ENCODE data around the gene TENM4. TPM values are rescaled to one million over a fixed set of nuclear protein-coding genes. Genes with fewer than 3 reads are reported as not detected.

Gene TENM4
- total and polyA plus RNA-seq, 2 experiments from 2014 or later: 19.0 to 105 TPM

DNA sequence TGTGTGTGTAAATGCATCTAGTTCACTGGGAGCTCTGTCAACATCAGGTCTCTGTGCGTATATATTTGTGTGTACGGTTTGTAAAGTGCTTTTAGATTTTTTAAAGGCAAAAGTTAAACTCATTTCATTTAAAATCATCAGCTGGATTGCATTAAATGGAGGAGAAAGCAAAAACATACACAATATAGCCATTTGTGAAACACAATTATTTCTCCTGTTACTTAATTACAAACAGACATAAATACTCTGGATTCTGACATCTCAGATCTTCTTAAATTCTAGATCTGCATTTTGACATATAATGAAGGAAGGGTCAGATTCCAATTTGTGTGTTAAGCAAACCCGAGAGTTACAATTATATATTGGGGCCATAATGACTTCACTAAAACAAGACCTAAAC lies 590.8 kb downstream of the TENM4 start:
- DNase-seq (ENCODE audit: low read depth in 1 of 2, low spot score in 1 of 2): no peak
- H3K4me3 ChIP-seq: no peak overlapping the region
- H3K27me3 ChIP-seq: no peaks in the 10 kb centered on the region
- H3K4me1 ChIP-seq (ENCODE audit: low read depth): peaks cover 12% of the 10 kb centered on the region
- no peak overlapping the region for H3K27ac ChIP-seq
- no peaks in the 10 kb centered on the region for H3K9me3 ChIP-seq (ENCODE audit: low read depth)
- H3K36me3 ChIP-seq: no peaks in the 10 kb centered on the region
- TF ChIP-seq, protein P1, sequence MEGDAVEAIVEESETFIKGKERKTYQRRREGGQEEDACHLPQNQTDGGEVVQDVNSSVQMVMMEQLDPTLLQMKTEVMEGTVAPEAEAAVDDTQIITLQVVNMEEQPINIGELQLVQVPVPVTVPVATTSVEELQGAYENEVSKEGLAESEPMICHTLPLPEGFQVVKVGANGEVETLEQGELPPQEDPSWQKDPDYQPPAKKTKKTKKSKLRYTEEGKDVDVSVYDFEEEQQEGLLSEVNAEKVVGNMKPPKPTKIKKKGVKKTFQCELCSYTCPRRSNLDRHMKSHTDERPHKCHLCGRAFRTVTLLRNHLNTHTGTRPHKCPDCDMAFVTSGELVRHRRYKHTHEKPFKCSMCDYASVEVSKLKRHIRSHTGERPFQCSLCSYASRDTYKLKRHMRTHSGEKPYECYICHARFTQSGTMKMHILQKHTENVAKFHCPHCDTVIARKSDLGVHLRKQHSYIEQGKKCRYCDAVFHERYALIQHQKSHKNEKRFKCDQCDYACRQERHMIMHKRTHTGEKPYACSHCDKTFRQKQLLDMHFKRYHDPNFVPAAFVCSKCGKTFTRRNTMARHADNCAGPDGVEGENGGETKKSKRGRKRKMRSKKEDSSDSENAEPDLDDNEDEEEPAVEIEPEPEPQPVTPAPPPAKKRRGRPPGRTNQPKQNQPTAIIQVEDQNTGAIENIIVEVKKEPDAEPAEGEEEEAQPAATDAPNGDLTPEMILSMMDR (IDR thresholded peaks at IDR 0.05; ENCODE audit: low read depth, low read length): no peak

DNA sequence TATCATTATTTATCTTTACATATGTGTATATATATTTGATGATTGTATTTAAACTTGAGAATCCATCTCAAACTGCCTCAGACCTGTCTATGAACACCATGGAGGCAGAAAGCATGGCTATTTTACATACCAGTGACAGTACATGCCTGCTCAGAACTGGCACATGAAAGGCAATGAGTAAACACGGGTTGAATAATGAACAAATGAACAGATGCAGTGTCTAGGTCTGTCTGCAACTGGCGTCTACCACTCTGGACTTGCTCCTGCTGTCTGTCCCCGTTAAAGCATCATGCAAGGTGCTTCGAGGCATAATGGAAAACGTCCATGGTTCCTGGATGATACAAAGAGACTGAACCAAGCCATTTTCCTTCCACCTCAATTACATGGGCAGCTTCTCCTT lies 594.6 kb downstream of the TENM4 start:
- H3K4me1 ChIP-seq (ENCODE audit: low read depth): peaks cover 7% of the 10 kb centered on the region
- TF ChIP-seq, protein P1 (IDR thresholded peaks at IDR 0.05; ENCODE audit: low read depth, low read length): no peak
- H3K27me3 ChIP-seq: no peaks in the 10 kb centered on the region
- no peak for DNase-seq (ENCODE audit: low read depth in 1 of 2, low spot score in 1 of 2)
- H3K9me3 ChIP-seq (ENCODE audit: low read depth): no peaks in the 10 kb centered on the region
- no peaks in the 10 kb centered on the region for H3K36me3 ChIP-seq
- H3K4me3 ChIP-seq: no peak overlapping the region
- no peak overlapping the region for H3K27ac ChIP-seq

DNA sequence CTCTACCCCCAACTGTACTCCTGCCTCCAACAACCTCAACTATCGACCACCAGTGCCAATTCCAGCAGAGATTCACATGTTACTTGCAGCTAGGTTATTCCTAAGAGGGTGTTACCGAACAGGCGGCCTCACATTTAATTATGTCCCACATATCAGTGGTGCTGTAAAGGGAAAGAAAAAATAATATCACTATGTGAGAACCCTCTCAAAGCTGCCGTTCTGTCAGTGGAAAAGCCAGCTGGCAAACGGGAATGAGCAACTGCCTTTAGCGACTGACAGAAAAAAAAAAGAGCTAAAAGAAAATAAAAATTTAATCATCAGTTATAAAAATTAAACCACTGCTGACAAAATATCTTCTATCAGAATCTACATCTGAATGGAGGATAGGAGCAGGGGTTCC lies 595.3 kb downstream of the TENM4 start:
- Histone ChIP-seq H3K9me3 (ENCODE audit: low read depth) (no peaks in the 10 kb centered on the region), H3K27me3 (no peaks in the 10 kb centered on the region), H3K36me3 (no peaks in the 10 kb centered on the region), H3K27ac (no peak overlapping the region), H3K4me3 (no peak overlapping the region), H3K4me1 (ENCODE audit: low read depth) (peaks cover 7% of the 10 kb centered on the region)
- TF ChIP-seq, protein P1 (IDR thresholded peaks at IDR 0.05; ENCODE audit: low read depth, low read length): no peak
- no peak for DNase-seq (ENCODE audit: low read depth in 1 of 2, low spot score in 1 of 2)

DNA sequence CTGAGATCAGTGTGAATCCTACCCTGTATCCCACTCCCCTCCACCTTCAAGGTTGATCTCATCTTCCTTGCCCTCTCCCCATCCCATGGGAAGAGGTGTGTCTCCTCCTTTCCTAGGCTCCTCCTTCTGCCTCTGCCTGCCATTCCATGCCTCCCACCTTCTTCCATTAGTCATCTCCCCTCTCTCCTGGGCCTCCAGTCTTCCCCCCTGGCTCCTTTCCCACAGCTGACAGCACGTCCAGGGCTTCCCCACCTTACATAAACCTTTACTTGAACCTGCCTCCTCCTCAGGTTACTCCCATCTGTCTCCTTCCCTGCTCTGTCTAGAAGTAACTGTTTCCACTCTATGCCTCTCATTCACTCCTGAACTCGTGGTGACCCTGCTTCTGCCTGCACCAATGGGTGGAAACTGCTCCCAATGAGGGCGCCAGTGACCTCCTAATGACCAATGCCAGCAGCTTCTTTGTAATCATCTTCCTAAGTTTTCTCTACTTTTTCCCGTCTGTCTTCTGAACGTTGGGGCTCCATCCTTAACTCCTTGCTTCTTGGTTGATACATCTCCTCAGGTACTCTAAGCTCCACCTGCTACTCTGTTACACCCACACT lies 599.3 kb downstream of the TENM4 start:
- TF ChIP-seq, protein P1 (IDR thresholded peaks at IDR 0.05; ENCODE audit: low read depth, low read length): no peak
- Histone ChIP-seq H3K27me3 (no peaks in the 10 kb centered on the region), H3K27ac (no peak overlapping the region), H3K36me3 (no peaks in the 10 kb centered on the region), H3K9me3 (ENCODE audit: low read depth) (no peaks in the 10 kb centered on the region), H3K4me1 (ENCODE audit: low read depth) (peaks cover 4% of the 10 kb centered on the region), H3K4me3 (no peak overlapping the region)
- peak in 1 of 2 donors; percentile 30 for DNase-seq (ENCODE audit: low read depth in 1 of 2, low spot score in 1 of 2)

DNA sequence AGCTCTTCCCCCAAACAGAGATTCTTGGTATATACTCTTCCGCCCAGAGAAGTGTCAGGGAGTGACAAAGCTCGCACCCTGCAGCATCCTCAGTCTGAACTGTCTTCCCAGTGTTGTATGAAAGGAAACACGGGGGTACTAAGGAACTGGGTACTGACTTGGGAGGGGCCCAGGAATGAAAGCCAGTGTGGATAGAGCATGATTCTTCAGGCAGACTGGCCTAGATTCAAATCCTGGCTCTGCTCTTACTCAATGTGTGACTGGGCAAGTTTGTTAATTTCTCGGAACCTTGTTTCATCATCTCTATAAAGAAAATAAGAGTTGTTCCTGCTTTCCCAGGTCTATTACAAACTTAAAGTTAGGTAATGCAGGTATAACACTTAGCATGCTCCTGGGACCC lies 600.2 kb downstream of the TENM4 start:
- TF ChIP-seq, protein P1 (IDR thresholded peaks at IDR 0.05; ENCODE audit: low read depth, low read length): no peak
- peak in 1 of 2 donors; percentile 78 for DNase-seq (ENCODE audit: low read depth in 1 of 2, low spot score in 1 of 2)
- no peak overlapping the region for H3K4me3 ChIP-seq
- peak overlapping the region; percentile 4 for H3K27ac ChIP-seq
- no peaks in the 10 kb centered on the region for H3K9me3 ChIP-seq (ENCODE audit: low read depth)
- H3K4me1 ChIP-seq (ENCODE audit: low read depth): peaks cover 4% of the 10 kb centered on the region
- no peaks in the 10 kb centered on the region for H3K27me3 ChIP-seq
- H3K36me3 ChIP-seq: no peaks in the 10 kb centered on the region

Measured in cardiac muscle cell (in vitro differentiated cells and primary cell).